HG03354 (cell line): Measurements from ENCODE around the gene OR10G2.
"Not testable (repeated sequence)": the region's sequence is repeated elsewhere in the genome, so short reads cannot be mapped to it uniquely, and the experiment has no call there.

Experiments
- ATAC-seq: cut with Tn5 transposase; IDR thresholded peaks from one replicate; pipeline ENCODE4 v1.9.1; 2021; ENCODE audit warnings: mild to moderate bottlenecking; ENCODE audit not compliant: unreplicated experiment, poor library complexity, severe bottlenecking

Gene OR10G2

GRCh38 chr14:21612324-21612723, 22.4 kb downstream of the OR10G2 start:
- ATAC-seq, result no peak

GRCh38 chr14:21602181-21602580, 32.6 kb downstream of the OR10G2 start:
- not testable (repeated sequence) for ATAC-seq

DNA sequence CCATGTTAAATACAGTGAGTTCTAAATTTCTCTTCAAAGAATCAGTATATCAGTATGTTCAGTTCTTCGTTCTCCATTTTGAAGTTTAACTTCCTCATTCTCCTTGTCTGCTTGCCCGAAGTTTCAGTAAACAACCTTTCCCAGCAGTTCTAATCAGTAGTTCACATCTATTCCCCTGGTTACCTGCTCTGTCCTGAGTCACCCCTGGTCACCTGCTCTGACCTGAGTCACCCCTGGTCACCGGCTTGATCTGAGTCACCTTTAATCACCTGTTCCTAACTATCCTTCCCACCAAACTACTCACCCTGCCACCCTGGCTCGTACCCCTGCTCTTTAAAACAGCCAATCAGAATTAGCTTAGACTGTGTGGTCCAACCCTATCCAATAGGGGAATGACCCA, 45.4 kb downstream of the OR10G2 start:
- no peak for ATAC-seq
